GM18519 (cell line): ENCODE data around the gene PLEK2.
"Not testable (repeated sequence)": the region's sequence is repeated elsewhere in the genome, so short reads cannot be mapped to it uniquely, and the experiment has no call there.

Experiments
- ATAC-seq: cut with Tn5 transposase; IDR thresholded peaks from one replicate; pipeline ENCODE4 v1.9.1; 2021; ENCODE audit warnings: mild to moderate bottlenecking, moderate library complexity; ENCODE audit not compliant: unreplicated experiment, low FRiP score

The PLEK2 gene

GRCh38 chr14:67429510-67430205 is 17.7 kb upstream of the PLEK2 start:
- ATAC-seq: no peak

DNA sequence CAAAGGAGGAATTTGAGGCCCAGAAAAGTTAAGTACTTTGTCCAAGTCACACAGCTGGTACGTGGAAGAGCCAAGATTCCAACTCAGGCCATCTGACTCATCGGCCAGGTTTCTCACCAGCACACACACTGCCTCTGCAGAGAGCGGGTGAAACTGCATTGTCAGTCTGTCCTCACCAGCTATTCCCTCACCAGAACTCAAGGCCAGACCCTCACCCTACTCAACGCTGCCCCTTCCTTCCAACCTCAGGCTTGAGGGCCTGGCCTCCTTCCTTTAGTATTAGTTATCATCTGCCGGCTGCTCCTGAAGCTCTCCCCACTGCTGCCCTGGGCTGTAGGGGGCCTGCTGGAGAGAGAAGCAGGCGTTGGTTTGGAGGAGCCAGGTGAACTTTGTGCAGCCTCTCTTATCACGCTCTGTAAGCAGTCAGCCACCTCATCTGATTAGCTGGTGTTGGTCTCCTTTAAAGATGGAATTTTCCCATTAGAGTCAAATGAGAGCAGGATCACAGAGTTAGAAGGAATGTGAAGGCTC is 16.6 kb upstream of the PLEK2 start:
- ATAC-seq: no peak

DNA sequence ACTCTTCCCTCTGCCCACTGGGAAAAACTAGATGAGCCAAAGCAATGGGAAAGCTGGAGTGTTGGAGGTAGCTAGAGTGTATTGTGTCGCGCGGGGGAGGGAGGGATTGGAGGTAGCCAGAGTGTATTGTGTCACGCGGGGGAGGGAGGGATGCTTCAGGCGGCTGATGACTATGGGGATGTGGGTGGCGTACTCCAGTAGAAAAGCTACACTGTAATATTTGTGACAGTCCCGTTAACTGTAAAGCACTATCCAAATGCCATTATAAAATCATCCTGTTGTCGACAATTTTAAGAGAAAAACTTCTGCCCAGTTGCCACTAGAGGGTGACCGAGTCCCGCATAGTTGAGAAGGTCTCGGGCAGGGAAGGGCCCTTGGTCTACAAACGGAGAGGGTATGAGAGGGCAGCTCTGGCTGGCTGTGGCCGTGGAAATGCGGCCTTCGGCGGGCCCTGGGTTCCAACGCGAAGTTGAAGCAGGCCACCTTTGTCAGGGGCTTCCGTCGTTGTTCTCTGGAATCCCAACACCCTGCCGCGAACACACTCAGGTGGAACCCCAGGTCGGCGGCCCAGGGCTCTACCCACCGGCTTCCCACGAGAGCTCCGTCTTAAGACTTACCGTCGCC is 15.1 kb upstream of the PLEK2 start:
- no peak for ATAC-seq

GRCh38 chr14:67426161-67426560 is 14.2 kb upstream of the PLEK2 start:
- no peak for ATAC-seq

DNA sequence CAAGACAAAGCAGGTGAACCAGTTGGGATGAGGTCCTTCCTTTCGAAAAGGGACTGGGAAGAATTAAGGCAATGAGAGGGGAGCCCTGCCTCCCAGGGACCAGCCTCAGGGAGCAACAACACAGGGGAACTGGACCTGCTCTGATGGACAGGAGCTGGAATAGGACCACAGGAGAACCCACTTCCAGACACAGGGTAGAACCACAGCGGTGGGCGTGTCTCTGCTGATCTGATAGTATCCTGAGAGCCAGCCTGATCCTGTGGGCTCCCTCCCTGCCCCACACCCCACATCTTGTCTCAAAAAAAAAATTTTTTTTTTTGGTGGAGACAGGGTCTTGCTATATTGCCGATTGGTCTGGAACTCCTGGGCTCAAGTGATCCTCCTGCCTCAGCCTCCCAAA is 13.6 kb upstream of the PLEK2 start:
- no peak for ATAC-seq

- ATAC-seq: no peak
These were observed 12.6 kb upstream of the PLEK2 start for GRCh38 chr14:67424539-67424938.

DNA sequence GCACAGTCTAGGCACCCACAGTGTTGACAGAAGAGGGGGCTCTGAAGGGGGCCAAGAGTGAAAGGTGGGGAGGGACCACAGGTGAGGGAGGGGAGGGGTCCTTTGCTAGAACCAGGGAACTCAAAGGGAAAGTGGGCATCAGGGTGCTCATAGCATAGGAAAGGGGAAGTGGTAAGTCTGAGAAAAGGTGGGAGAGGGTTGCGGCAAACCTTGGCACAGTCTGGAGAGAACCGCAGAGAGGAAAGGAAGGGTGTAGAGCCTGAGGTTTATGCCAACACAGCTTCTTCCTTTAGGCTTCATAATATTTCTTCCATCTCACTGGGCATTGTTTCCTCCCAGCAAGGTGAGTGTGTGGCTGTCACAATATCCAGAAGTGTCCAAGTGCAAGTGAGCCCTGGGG is 11.5 kb upstream of the PLEK2 start:
- ATAC-seq: no peak

DNA sequence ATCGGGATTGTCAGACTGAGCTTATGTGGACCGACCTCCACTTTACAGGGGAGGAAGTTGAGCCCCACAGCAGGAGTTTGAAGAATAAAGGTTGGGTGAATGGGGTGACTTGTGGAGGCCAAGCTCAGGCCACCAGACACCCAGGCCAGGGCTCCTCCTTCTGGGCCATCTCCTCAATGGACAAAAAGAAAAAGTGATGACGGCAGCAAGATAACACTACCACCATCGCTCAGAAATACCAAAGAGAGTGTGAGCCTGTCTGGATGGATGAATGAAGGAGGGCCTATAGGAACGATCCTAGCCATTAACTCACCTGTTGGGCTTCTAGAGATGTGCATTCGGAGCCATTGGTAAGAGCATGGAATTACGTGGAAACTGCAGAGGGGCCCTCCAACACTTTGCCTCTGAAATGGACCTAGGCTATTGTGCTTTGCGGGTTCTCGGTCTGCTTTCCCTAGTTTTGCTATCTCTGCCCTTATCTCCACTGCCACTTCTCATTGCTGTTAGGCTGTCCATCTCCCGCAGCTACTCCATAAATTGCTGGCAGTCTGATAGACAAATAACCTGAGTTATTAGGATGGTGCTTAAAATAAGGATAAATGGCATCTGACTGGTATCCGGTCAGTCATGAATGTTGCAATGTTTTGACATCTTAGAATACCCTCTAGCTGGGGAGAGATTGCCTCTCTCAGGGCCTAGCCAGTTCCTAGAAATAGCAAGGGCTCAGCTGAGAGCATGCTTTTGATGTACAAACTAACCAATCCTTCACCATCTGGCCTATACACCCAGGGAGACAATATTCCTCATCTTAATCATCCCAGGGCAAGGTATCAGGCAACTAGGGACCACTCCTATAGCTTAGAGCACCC is 9.6 kb upstream of the PLEK2 start:
- no peak for ATAC-seq

DNA sequence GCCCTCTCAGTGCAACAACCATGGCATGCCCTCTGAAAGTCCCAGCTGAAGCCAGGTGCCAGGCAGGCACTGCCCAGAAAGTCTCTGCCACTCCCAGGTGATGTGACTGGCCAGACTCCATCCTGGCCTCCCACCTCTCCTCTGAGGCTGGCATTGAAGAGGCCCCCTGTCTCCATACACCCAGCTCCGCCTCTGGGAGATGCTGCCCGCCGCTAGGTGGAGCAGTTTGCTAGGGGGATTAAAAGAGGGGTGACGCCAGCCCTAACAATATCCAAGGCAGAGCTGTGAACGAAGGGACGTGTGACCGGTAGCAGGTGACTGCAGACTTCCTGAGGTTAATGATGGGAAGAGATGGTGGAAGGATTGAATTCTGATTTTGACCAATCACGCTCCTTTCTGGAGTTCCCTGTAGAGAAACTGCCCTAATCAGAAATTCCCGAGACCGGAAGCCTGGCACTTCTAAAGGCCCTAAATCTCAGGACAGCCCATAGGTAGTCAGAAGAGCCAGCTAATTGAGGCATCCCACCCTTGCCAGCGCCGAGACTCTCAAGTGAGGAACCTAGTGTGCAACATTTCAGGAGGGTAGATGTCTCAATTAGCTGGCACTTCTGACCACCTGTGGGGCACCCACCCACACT is 8.3 kb upstream of the PLEK2 start:
- ATAC-seq: no peak

GRCh38 chr14:67418401-67419191 is 6.6 kb upstream of the PLEK2 start:
- no peak for ATAC-seq

DNA sequence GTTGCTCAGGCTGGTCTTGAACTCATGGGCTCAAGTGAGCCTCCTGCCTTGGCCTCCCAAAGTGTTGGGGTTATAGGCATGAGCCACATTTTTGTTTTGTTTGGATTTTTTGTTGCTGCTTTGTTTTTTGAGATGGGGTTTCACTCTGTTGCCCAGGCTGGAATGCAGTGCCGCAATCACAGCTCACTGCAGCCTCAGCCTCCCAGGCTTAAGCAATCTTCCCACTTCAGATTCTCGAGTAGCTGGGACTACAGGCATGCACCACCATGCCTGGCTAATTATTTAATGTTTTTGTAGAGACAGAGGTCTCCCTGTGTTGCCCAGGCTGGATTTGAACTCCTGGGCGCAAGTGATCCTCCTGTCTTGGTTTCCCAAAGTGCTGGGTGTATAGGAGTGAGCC is 5.7 kb upstream of the PLEK2 start:
- no peak for ATAC-seq

DNA sequence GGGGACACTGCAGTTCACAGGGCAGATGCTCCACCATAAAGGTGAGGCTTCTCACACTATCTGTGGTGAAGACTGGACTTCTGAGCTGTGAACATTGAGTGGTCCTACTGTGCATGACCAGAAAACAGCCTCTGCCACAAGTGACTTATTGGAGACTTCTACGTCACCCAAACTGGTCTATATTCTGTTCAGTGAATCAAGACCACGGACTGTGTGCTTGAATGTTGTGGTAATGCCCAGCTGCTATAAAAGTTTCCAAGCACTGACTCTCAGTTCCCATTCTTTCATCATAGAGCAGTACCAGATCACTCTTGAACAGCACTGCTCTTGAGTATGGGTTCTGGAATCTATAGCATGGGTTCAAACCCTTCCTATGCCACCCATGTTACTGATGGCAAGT is 4.8 kb upstream of the PLEK2 start:
- ATAC-seq: no peak

DNA sequence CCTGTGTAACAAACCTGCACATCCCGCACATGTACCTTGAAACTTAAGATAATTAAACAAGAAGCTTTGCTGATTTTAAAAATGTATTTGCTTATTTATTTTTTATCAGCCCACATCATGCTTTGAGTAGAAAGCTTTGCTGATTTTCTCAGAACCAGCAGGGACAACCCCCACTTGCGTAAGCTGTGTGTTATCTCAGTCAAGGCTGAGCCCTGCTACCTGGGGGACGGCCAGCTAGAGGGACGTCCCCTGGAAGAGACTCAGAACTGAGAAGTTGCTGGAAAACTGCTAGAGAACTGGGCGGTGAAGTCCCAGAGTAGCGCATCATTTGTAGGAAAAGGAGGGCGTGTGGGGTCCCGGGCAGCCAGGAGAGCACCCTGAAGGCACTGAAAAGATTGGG is 4.1 kb upstream of the PLEK2 start:
- no peak for ATAC-seq

DNA sequence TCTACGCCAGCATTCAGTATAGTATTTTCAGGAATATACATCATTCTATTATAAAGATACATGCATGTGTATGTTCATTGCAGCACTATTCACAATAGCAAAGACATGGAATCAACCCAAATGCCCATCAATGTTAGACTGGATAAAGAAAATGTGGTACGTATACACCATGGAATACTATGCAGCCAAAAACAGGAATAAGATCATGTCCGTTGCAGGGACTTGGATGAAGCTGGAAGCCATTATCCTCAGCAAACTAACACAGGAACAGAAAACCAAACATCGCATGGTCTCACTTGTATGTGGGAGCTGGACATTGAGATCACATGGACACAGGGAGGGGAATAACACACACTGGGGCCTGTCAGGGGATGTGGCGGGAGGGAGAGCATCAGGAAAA is 3.6 kb upstream of the PLEK2 start:
- ATAC-seq: not testable (repeated sequence)

DNA sequence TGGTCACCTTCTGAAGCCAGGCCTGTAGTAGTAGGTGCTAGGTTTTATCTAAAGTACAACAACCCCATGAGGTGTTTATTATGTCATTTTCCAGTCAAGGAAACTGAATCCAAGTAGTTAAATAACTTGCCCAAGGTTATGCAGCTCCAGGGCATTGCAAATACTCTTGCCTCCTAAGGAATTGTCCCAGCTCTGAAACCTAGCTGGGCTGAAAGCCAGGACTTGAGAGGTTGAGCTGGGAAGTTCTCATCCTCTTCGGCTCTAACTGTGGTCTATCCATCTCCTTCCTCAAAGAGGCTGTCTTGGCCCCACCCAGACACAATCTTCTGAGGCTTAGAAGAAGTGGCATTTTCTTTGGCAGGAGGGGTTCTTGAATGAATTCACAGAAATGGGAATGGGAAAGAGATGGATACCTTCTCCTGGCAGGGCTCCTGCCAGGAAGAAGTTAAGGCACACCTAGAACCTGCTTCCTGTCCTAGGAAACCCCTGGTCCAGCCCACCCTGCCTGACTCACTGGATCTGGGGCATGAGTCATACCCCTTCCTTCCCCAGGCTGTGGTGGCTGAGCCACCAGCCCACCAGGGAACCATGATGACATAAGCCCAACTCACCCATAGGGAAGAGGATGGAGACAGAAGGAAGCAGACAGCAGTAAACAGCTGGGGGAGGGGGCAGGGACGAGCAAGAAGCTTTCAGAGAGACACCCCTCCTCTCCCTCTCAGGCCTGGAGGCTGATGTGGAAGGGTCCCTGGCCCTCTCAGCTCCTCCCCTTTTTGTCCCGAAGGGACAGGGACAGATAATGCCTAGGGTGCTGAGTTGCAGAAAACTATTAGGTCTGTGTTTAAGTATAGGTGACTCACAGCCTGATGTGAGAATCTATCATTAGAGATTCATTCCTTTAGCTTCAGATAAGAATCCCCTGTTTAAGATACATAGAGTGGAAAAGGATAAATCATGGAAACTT is 2.1 kb upstream of the PLEK2 start:
- ATAC-seq: no peak

GRCh38 chr14:67411370-67411769 is 595 bp downstream of the PLEK2 start:
- ATAC-seq: no peak

- ATAC-seq: no peak
These were observed 1.7 kb downstream of the PLEK2 start for GRCh38 chr14:67410313-67410712.

- no peak for ATAC-seq
These were observed 2.5 kb downstream of the PLEK2 start for GRCh38 chr14:67409461-67409860.
